Brain microvascular endothelial cell (primary cell): ENCODE measurements around the gene PRKCH.
A peak's percentile ranks its signal among the peaks of the same experiment; 100 is the strongest.

Experiments used
- DNase-seq: peaks from one replicate; pipeline ENCODE4 v3.0.0-alpha.2; 2020
- H3K27ac ChIP-seq: fragments of 250-450 bp; sonication (Bioruptor Pico); 2 replicates; pipeline ENCODE4 v1.5.1; 2020; ENCODE audit warnings: mild to moderate bottlenecking, moderate library complexity
- H3K27me3 ChIP-seq: fragments of 250-450 bp; sonication (Bioruptor Pico); replicated peaks from 2 replicates; pipeline ENCODE4 v1.5.1; 2020; ENCODE audit warnings: mild to moderate bottlenecking
- H3K36me3 ChIP-seq: fragments of 250-450 bp; sonication (Bioruptor Pico); replicated peaks from 2 replicates; pipeline ENCODE4 v1.5.1; 2020; ENCODE audit warnings: mild to moderate bottlenecking
- H3K4me3 ChIP-seq: 2 replicates; pipeline ENCODE4 v1.5.1; 2011; ENCODE audit warnings: low read depth, mild to moderate bottlenecking, control low read depth, low read length, moderate library complexity
- CTCF ChIP-seq: IDR thresholded peaks from 2 replicates; pipeline ENCODE4 v1.5.1; 2011; ENCODE audit warnings: low read depth, mild to moderate bottlenecking, moderate library complexity, low read length, control low read depth, inconsistent platforms; ENCODE audit errors: missing control alignments
- in situ Hi-C: cut with HindIII; loops from 2 replicates; pipeline ENCODE4 v1.10.0; 2017; ENCODE audit warnings: low sequenced_read_pairs, low pct_ligation_motif_present

Gene PRKCH

GRCh38 chr14:61535032-61535431, 213.7 kb downstream of the PRKCH start:
- no peak for TF ChIP-seq CTCF

GRCh38 chr14:61535458-61535857, 214.1 kb downstream of the PRKCH start:
- DNase-seq = no peak
- in situ Hi-C loops = no loop called here
- no peak overlapping the region for H3K27ac ChIP-seq
- no peaks in the 10 kb centered on the region for H3K27me3 ChIP-seq
- no peaks in the 10 kb centered on the region for H3K36me3 ChIP-seq
- no peak for TF ChIP-seq CTCF
- H3K4me3 ChIP-seq = no peak overlapping the region

More at GRCh38 chr14:61535032-61535431, 213.7 kb downstream of the PRKCH start:
- H3K27me3 ChIP-seq = no peaks in the 10 kb centered on the region
- no peak overlapping the region for H3K27ac ChIP-seq
- H3K4me3 ChIP-seq = no peak overlapping the region
- DNase-seq = no peak
- in situ Hi-C loops = no loop called here
- no peaks in the 10 kb centered on the region for H3K36me3 ChIP-seq

GRCh38 chr14:61536661-61537562, 215.5 kb downstream of the PRKCH start:
- Histone ChIP-seq H3K36me3 (no peaks in the 10 kb centered on the region), H3K27ac (peak overlapping the region; percentile 27), H3K4me3 (no peak overlapping the region), H3K27me3 (no peaks in the 10 kb centered on the region)
- no peak for DNase-seq
- TF ChIP-seq CTCF = no peak
- in situ Hi-C loops = no loop called here

- peak; percentile 57 for DNase-seq
- Histone ChIP-seq H3K27ac (peak overlapping the region; percentile 27), H3K27me3 (no peaks in the 10 kb centered on the region), H3K4me3 (no peak overlapping the region), H3K36me3 (no peaks in the 10 kb centered on the region)
- in situ Hi-C loops = no loop called here
- TF ChIP-seq CTCF = no peak
Measured at GRCh38 chr14:61537563-61538463, 216.4 kb downstream of the PRKCH start.

GRCh38 chr14:61538464-61539022, 217.2 kb downstream of the PRKCH start:
- Histone ChIP-seq H3K27ac (no peak overlapping the region), H3K36me3 (no peaks in the 10 kb centered on the region), H3K27me3 (no peaks in the 10 kb centered on the region), H3K4me3 (no peak overlapping the region)
- no peak for DNase-seq
- in situ Hi-C loops = no loop called here
- no peak for TF ChIP-seq CTCF
